ENCODE data around the gene DLGAP1.

DNA sequence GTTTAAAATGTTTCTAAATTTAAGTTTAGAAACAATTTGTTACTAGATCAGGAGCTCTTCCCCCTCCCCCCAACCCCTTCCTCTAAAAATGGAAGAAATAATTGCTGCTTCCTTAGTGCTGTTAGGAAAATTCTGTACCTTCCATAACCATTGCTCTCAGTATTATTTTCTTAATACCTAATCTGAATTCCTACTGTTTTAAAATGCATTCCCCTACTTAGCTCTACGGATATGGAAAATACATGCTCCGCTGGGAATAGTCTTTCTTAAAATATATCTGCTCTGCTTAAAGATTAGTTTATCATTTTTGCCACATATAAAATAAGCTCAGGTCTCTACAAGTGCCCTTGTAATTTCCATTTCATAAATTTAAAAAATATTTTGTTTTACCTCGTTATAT, 789.9 kb downstream of the DLGAP1 start:
- no peak for TF ChIP-seq CTCF (IDR thresholded peaks at IDR 0.05; ENCODE audit: control extremely low read depth in 1 of 3, insufficient read depth in 1 of 3, low read depth in 1 of 3, low read length in 3 of 3)
- TF ChIP-seq EZH2 (IDR thresholded peaks at IDR 0.05; ENCODE audit: low read depth, low read length, severe bottlenecking): no peak
- TF ChIP-seq TEAD4 (IDR thresholded peaks at IDR 0.05; ENCODE audit: low read depth, low read length): no peak
- TF ChIP-seq CEBPB (IDR thresholded peaks at IDR 0.05; ENCODE audit: low read depth, low read length): no peak
- TF ChIP-seq TAF1 (IDR thresholded peaks at IDR 0.05; ENCODE audit: low read depth, low read length): no peak
- no peak for TF ChIP-seq RAD21 (IDR thresholded peaks at IDR 0.05 in 1 of 2, conservative IDR thresholded peaks at IDR 0.05 in 1 of 2; ENCODE audit: low read depth in 2 of 2, low read length in 2 of 2)
- TF ChIP-seq POLR2AphosphoS5 (IDR thresholded peaks at IDR 0.05; ENCODE audit: low read depth, low read length): no peak
- no peak for TF ChIP-seq KDM1A (IDR thresholded peaks at IDR 0.05; ENCODE audit: borderline replicate concordance, low read length)
- TF ChIP-seq ZNF274 (IDR thresholded peaks at IDR 0.05; ENCODE audit: borderline replicate concordance, extremely low read depth, low read length): no peak
- no peak for TF ChIP-seq EP300 (IDR thresholded peaks at IDR 0.05; ENCODE audit: borderline replicate concordance in 1 of 2, low read depth in 2 of 2, low read length in 2 of 2)
- TF ChIP-seq CHD2 (IDR thresholded peaks at IDR 0.05; ENCODE audit: low read length): no peak
- TF ChIP-seq CBX8 (IDR thresholded peaks at IDR 0.05; ENCODE audit: borderline replicate concordance, low read depth, low read length): no peak
- no peak for TF ChIP-seq CBX5 (IDR thresholded peaks at IDR 0.05; ENCODE audit: low read depth, low read length)
